Renal pelvis (tissue), 4 donors: ENCODE data around the gene RELT. TPM values are rescaled to one million over a fixed set of nuclear protein-coding genes. Genes with fewer than 3 reads are reported as not detected.

Experiments used
- DNase-seq: peaks from one replicate; pipeline ENCODE4 v3.0.0-alpha.2; 2013
- polyA plus RNA-seq, 3 donors: library from polyadenylated mRNA; unstranded; fragments of 120-200 nt; gene quantifications; one replicate each; pipeline ENCODE4 v1.2.1, GENCODE V29; 2013; ENCODE audit not compliant: insufficient read length in 3 of 3

Gene RELT
- polyA plus RNA-seq, 3 donors: 2.9 to 5.3 (median 3.7) TPM

- DNase-seq: no peak
Observed at GRCh38 chr11:73372375-73372993, 3.7 kb upstream of the RELT start.

GRCh38 chr11:73374151-73374550 is 2.0 kb upstream of the RELT start:
- DNase-seq: no peak

- DNase-seq: no peak
Observed at GRCh38 chr11:73375830-73376159, 404 bp upstream of the RELT start.

DNA sequence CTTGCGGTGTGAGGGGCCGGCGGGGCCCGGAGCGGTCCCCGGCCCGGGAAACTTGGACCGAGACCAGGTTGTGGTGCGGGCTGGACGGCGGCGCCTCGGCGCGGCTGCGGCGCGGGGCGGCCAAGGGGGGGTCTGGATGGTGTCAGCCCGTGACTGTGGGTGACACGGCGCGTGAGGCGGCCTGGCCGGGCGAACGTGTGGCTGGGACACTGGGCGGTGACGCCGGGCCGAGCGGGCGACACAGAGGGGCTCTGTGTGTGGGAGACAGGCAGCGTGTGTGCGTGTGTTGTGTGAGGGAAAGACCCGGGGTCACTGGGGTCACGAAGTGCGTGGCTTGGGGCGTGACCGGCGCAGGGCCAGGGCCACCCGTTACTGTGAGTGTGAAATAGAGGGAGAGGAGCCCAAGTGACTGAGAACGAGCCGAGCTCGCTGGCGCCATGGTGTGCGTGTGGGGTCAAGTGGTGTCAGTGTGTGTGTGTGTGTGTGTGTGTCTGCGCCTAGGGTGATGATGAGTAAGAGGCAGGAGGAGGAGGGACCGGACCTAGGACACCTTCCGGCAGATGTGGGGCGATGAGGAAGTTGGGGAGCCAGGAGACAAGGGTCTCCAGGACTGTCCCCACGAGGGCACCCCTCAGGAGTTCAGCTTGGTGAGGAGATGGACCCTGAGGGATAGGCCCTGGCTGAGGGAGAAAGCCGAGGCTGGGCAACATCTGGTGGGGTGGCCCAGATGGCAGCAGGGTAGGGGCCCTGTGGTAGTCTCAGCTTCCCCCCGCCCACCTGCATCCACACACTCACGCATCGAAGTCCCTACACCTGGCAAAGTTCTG is 817 bp downstream of the RELT start:
- DNase-seq: peak; percentile 37

DNA sequence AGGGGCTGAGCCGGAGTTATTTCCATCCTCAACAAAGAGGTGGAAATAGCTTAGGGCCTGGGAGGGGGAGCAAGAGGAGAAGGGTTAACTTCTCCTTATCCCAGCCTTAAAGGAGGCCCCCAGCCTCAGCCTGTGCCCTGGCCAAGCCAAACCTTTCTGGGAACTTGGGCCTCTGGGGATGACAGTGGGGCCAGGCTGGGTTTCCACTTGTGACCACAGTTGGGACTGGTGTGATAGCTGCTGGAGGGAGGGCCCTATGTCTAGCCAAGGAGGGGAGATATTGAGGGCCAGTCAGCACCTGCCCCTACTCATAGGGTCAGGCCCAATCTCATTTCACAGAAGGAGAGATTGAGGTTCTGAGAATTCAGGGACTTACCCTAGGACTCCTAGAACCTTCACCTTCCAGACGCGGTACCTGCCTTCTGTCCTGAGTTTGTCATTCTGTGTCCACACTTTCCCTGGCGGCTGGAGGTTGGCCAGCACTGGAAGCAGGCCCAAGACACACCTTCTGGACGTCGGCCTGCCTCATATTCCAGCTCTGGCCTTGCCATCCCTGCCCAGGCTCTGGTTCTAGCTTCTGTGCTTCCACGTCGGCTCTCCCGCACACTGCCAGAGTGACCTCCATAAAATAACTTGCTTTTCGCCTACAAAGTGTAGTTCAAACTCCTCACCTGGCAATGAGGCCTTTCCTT is 3.1 kb downstream of the RELT start:
- no peak for DNase-seq

GRCh38 chr11:73380331-73380730 is 4.1 kb downstream of the RELT start:
- no peak for DNase-seq

DNA sequence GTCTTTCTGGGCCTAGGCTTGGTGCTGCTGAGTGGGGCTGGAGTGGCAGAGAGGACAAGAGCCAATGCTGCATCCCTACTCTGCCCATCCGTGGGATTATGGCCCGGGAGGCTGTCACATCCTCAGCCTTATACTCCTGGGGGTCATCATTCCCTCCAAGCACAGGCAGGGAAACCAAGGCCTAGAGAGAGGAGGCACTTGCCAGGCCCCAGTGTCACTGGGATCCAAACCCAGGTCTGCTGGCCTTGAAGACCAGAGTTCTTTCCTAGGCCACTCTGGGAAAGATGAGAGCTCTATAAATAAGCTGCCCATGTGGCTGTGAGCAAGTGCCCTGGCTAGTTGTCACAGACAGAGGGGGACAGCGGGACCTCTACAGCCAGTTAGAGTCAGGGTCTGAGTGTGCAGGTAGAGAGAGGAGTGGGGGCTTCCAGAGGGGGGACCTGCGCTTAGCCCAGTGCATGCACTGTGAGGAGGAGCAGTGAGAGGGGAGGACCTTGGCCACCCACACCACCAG is 4.8 kb downstream of the RELT start:
- DNase-seq: no peak

- no peak for DNase-seq
Observed at GRCh38 chr11:73381589-73381988, 5.4 kb downstream of the RELT start.

- DNase-seq: no peak
Observed at GRCh38 chr11:73382183-73382582, 6.0 kb downstream of the RELT start.

DNA sequence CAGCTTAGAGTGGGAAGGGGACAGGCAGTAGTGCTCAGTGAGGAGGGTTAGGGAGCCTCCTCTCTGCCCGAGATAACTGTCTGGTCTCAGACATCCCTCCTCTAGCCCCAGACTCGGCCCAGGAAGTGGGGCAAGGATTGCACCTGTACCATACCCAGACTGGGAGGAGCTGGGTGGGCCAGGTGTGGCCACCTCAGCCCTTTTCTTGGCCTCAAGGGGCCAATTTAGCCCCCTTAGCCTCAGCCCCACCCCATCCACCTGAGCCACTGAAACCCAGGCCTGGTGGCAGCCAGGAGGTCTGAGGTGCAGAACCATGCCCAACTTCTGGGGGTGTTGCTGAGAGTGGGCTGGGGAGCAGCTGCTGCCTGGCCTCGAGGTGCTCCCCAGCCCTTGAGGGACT is 6.5 kb downstream of the RELT start:
- no peak for DNase-seq

GRCh38 chr11:73383249-73384124 is 7.3 kb downstream of the RELT start:
- peak; percentile 16 for DNase-seq

GRCh38 chr11:73384125-73384441 is 7.9 kb downstream of the RELT start:
- DNase-seq: no peak

DNA sequence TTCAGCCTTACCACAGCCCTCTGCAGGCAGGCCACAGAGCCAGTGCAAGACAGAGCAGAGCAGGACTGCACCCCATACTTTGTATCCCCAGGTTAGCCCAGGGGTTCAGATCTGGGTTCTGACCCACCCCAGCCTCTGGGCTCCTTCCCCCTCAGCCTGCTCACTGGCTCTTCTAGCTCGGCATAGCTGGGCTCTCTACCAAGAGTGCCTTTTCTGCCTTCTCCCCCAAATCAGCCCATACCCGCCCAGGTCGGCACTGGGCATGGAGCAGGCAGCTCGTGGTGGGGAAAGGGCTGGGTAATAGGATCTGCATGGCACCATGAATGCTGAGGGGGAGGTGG is 8.3 kb downstream of the RELT start:
- DNase-seq: no peak

DNA sequence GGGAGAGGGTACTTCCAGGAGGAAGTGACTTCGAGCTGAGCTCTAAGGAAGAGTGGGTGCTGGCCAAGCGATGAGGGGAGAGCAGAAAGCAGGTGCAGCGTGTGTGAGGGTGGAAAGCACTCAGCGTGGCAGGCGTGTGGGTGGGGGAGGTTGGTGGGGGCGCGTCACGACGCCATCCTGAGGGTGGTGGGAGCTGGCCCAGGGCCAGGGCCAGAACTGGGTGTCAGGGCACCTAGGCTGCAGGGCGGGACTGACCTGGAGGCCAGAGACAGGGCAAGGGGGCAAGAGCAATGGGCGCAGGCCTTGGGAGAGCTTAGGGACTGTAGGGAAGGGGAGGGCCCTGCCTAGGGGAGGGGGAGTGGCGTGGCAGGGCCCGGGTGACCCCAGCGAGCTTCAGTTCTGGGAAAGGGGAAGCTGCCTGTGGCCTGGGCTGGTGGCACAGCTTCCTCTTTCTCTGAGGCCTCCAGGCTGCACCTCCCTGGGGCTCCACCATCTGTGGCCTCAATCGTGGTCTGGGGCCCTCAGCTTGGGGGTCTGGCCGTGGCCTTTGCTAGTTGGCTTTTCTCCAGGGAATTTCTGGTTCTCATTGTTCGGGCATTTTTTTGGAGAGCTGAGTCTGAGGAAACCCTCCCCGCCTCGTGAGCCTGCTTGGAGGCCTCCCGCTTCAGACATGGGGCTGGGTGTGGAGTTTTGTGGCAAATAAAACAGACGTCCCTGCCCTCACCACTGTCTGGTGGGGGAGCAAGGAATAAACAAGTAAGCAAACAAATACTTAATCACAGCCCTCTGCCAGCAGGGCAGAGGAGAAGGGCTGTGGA is 8.9 kb downstream of the RELT start:
- no peak for DNase-seq

- DNase-seq: no peak
Observed at GRCh38 chr11:73386016-73386415, 9.8 kb downstream of the RELT start.

GRCh38 chr11:73386546-73386945 is 10.3 kb downstream of the RELT start:
- DNase-seq: no peak

DNA sequence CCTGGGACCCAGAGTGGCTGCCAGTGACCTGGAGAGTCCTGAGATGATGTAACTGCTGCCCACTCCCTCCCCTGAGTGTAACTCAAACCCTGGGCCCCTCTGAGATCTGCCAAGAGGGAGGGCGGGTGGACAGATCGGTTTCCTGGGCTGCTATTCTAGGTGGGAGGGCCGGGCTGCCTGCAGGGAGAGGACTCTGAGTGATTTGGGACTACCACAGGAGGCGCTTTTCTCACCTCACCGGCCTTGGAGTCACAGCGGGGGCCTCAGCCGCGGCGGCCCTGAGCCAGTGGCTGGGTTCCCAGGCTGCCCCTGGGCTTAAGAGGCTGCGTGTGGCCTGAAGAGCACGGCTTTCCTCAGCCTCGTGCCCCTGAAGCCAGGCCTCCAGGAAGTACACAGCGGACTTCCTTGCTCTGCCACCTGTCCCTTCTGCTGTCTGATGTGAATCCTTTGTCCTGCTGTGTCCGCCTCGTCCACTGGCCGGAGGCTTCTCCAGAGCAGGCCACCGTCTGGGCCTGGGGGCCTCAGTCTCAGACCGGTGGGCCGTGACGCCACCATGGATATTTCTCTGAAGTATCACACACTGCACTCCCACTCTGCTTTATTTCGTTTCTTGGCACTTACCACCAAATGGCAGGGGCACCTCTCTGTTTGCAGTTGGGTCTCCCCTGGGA is 11.5 kb downstream of the RELT start:
- DNase-seq: peak; percentile 83

DNA sequence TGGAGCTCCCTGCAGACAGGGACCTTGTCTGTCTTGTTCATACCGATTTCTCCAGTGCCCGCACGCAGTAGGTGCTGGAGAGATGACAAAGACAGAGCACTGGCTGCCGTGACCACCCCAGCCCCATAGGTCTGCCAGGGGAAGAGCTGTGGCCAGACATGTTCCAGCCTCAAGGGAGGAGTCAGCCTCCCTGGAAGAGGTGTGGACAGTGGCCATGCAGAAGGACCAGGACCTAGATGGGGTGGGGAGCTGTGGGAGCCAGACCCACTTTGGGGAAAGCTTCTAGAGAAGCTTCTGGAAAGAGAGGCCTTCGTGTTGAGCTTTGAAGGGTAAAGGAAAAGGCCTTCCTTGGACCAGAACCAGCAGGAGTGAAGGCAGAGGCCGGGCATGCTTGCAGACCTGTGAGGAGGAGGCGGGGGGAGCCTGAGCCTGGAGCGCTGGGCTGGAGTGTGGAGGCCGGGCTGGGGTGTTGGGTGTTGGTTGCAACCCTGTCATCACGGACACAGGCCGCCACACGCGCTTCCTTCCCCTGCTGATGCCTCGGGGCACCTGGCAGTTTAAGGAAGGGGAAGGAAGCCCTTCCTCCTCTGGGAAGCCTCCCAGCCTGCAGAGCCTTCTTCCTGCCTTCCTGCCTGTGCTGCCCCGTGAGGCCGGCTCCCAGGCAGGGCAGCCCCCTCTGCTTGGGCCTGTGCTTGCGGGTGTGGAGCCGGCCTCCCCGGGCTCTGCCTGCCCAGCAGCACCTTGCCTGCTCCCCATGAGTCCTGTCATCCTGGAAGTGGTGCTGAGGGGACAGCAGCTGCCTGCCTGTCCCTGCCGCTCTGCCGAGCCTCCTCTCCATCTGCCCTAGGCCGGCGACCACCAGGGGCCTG is 12.3 kb downstream of the RELT start:
- DNase-seq: no peak

DNA sequence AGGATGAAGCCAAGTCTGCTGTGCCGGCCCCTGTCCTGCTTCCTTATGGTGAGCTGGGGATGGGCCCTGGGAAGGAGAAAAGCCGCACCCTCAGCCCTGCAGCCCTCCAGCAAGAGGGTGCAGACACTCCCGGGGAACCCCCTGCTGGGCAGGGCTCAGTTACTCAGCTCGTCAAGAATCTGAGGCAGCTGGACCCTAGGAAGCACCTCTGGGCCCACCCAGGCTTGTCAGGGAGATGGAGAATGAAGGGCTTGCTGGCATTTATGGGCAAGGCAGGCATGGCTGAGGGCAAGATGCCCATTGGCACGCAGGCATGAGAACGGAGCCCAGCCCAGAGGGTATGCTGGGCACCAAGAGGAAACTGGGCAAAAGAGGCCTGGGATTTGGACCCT is 12.9 kb downstream of the RELT start:
- no peak for DNase-seq

- DNase-seq: no peak
Observed at GRCh38 chr11:73389916-73390315, 13.7 kb downstream of the RELT start.
